ENCODE results near the gene PRSS2.
"Not testable (repeated sequence)": the region's sequence is repeated elsewhere in the genome, so short reads cannot be mapped to it uniquely, and the experiment has no call there.

The PRSS2 gene

GRCh38 chr7:142758312-142758711 lies 12.5 kb upstream of the PRSS2 start:
- not testable (repeated sequence) for DNase-seq (ENCODE audit: low read depth in 1 of 2, low spot score in 1 of 2)

- DNase-seq (ENCODE audit: low read depth in 1 of 2, low spot score in 1 of 2), result no peak
Observed at GRCh38 chr7:142759433-142759832, 11.3 kb upstream of the PRSS2 start.

GRCh38 chr7:142760071-142760642 lies 10.6 kb upstream of the PRSS2 start:
- no peak for DNase-seq (ENCODE audit: low read depth in 1 of 2, low spot score in 1 of 2)

GRCh38 chr7:142761606-142762005 lies 9.2 kb upstream of the PRSS2 start:
- DNase-seq (ENCODE audit: low read depth in 1 of 2, low spot score in 1 of 2), result not testable (repeated sequence)

- no peak for DNase-seq (ENCODE audit: low read depth in 1 of 2, low spot score in 1 of 2)
Observed at GRCh38 chr7:142762104-142762503, 8.7 kb upstream of the PRSS2 start.

GRCh38 chr7:142767451-142767850 lies 3.3 kb upstream of the PRSS2 start:
- DNase-seq (ENCODE audit: low read depth in 1 of 2, low spot score in 1 of 2), result no peak

GRCh38 chr7:142767861-142768260 lies 2.9 kb upstream of the PRSS2 start:
- DNase-seq (ENCODE audit: low read depth in 1 of 2, low spot score in 1 of 2), result no peak

- DNase-seq (ENCODE audit: low read depth in 1 of 2, low spot score in 1 of 2), result not testable (repeated sequence)
Observed at GRCh38 chr7:142768885-142769284, 1.9 kb upstream of the PRSS2 start.

- DNase-seq (ENCODE audit: low read depth in 1 of 2, low spot score in 1 of 2), result no peak
Observed at GRCh38 chr7:142771353-142771723, 568 bp downstream of the PRSS2 start.

- no peak for DNase-seq (ENCODE audit: low read depth in 1 of 2, low spot score in 1 of 2)
Observed at GRCh38 chr7:142772051-142772450, 1.3 kb downstream of the PRSS2 start.

- no peak for DNase-seq (ENCODE audit: low read depth in 1 of 2, low spot score in 1 of 2)
Observed at GRCh38 chr7:142772673-142773072, 1.9 kb downstream of the PRSS2 start.

- DNase-seq (ENCODE audit: low read depth in 1 of 2, low spot score in 1 of 2), result no peak
Observed at GRCh38 chr7:142773230-142773629, 2.5 kb downstream of the PRSS2 start.

GRCh38 chr7:142773937-142774744 lies 3.4 kb downstream of the PRSS2 start:
- DNase-seq (ENCODE audit: low read depth in 1 of 2, low spot score in 1 of 2), result no peak

GRCh38 chr7:142774826-142775225 lies 4.1 kb downstream of the PRSS2 start:
- no peak for DNase-seq (ENCODE audit: low read depth in 1 of 2, low spot score in 1 of 2)

GRCh38 chr7:142775351-142776115 lies 4.8 kb downstream of the PRSS2 start:
- DNase-seq (ENCODE audit: low read depth in 1 of 2, low spot score in 1 of 2), result not testable (repeated sequence)

GRCh38 chr7:142776206-142776844 lies 5.6 kb downstream of the PRSS2 start:
- no peak for DNase-seq (ENCODE audit: low read depth in 1 of 2, low spot score in 1 of 2)

GRCh38 chr7:142776845-142777225 lies 6.1 kb downstream of the PRSS2 start:
- not testable (repeated sequence) for DNase-seq (ENCODE audit: low read depth in 1 of 2, low spot score in 1 of 2)

GRCh38 chr7:142777318-142777717 lies 6.5 kb downstream of the PRSS2 start:
- no peak for DNase-seq (ENCODE audit: low read depth in 1 of 2, low spot score in 1 of 2)

- DNase-seq (ENCODE audit: low read depth in 1 of 2, low spot score in 1 of 2), result peak in 1 of 2 donors; percentile 58
Observed at GRCh38 chr7:142782922-142783900, 12.4 kb downstream of the PRSS2 start.

- DNase-seq (ENCODE audit: low read depth in 1 of 2, low spot score in 1 of 2), result no peak
Observed at GRCh38 chr7:142784096-142784495, 13.3 kb downstream of the PRSS2 start.

All from stimulated activated CD4-positive, alpha-beta T cell treated with anti-CD3 and anti-CD28 coated beads, Interleukin-15, amount 100 ng/mL, for 1 hour (primary cell).